Gastroesophageal sphincter (tissue), 3 donors: ENCODE results near the gene CTSA.

Experiments used
- CTCF ChIP-seq, 4 experiments: fragments of 200-600 bp in 2 of 4; fragments of 450-650 bp in 2 of 4; sonication (generic) in 1 of 4; IDR thresholded peaks; one replicate each; pipeline ENCODE4 v1.5.1; 2017 to 2019; ENCODE audit warnings: antibody characterized with exemption in 4 of 4, mild to moderate bottlenecking in 2 of 4, moderate library complexity in 2 of 4
- EP300 ChIP-seq: sonication (generic); formaldehyde crosslinking; IDR thresholded peaks from one replicate; pipeline ENCODE4 v1.6.1; 2017; ENCODE audit warnings: antibody characterized with exemption, mild to moderate bottlenecking
- POLR2A ChIP-seq, 2 donors: fragments of 450-650 bp; IDR thresholded peaks; one replicate each; pipeline ENCODE4 v1.6.1; 2017; ENCODE audit warnings: antibody characterized with exemption in 2 of 2, mild to moderate bottlenecking in 2 of 2, moderate library complexity in 1 of 2
- POLR2AphosphoS5 ChIP-seq: sonication (generic); formaldehyde crosslinking; IDR thresholded peaks from one replicate; pipeline ENCODE4 v1.6.1; 2017; ENCODE audit warnings: antibody characterized with exemption

- TF ChIP-seq CTCF (IDR thresholded peaks at IDR 0.05) (no peak), POLR2A (IDR thresholded peaks at IDR 0.05) (no peak), POLR2AphosphoS5 (no peak), EP300 (no peak)
These were observed 24.7 kb upstream of the CTSA start for GRCh38 chr20:45866454-45866853.
